Activated naive CD8-positive, alpha-beta T cell treated with anti-CD3 and anti-CD28 coated beads, Interleukin-2, amount 10 ng/mL, durations not matched to agents 7 days and 5 days (primary cell): ENCODE data around the gene COL23A1. TPM values are rescaled to one million over a fixed set of nuclear protein-coding genes. Genes with fewer than 3 reads are reported as not detected.
A peak's percentile ranks its signal among the peaks of the same experiment; 100 is the strongest.
"Not testable (repeated sequence)": the region's sequence is repeated elsewhere in the genome, so short reads cannot be mapped to it uniquely, and the experiment has no call there.

Source experiments
- ATAC-seq: fragments of 150-1000 bp; cut with Tn5 transposase; one replicate; pipeline ENCODE4 v1.10.0; 2021; ENCODE audit warnings: low read depth, moderate library complexity
- POLR2A ChIA-PET: fragments of 350-600 bp; sonication (Branson Sonifier 250); formaldehyde crosslinking; loops from one replicate; lab custom pipeline; 2021; ENCODE audit warnings: antibody characterized with exemption; lab: Charles Lee
- DNase-seq: peaks from one replicate; pipeline ENCODE4 v3.0.0; 2021
- H3K27ac Mint-ChIP-seq: one replicate; pipeline ENCODE4 v1.8.0; 2022; ENCODE audit warnings: mild to moderate bottlenecking, mixed read lengths
- H3K27me3 Mint-ChIP-seq: one replicate; pipeline ENCODE4 v1.8.0; 2022; ENCODE audit warnings: mild to moderate bottlenecking, moderate library complexity, mixed read lengths
- H3K36me3 Mint-ChIP-seq: one replicate; pipeline ENCODE4 v1.8.0; 2021; ENCODE audit warnings: mild to moderate bottlenecking, mixed read lengths
- H3K4me1 Mint-ChIP-seq: one replicate; pipeline ENCODE4 v1.8.0; 2021; ENCODE audit warnings: mixed read lengths
- H3K4me3 Mint-ChIP-seq: one replicate; pipeline ENCODE4 v1.8.0; 2022; ENCODE audit warnings: mild to moderate bottlenecking, moderate library complexity, mixed read lengths
- H3K9me3 Mint-ChIP-seq: one replicate; pipeline ENCODE4 v1.8.0; 2021; ENCODE audit warnings: mixed read lengths
- total RNA-seq, 2 experiments: library from RNA; stranded (reverse); gene quantifications; one replicate each; pipeline ENCODE4 v1.2.3, GENCODE V29; 2021

The COL23A1 gene
- total RNA-seq, 2 experiments from 2014 or later = 0.60 to 0.83 TPM

- POLR2A ChIA-PET = no interaction called here
- no peak for ATAC-seq
- H3K9me3 Mint-ChIP-seq = no peaks in the 10 kb centered on the region
- peaks cover 14% of the 10 kb centered on the region for H3K4me1 Mint-ChIP-seq
- H3K4me3 Mint-ChIP-seq = no peak overlapping the region
- no peak for DNase-seq
- peaks cover 3% of the 10 kb centered on the region for H3K27me3 Mint-ChIP-seq
- H3K36me3 Mint-ChIP-seq = peaks cover 13% of the 10 kb centered on the region
- H3K27ac Mint-ChIP-seq = no peak overlapping the region
Observed at GRCh38 chr5:178201221-178201926, 388.8 kb downstream of the COL23A1 start.

DNA sequence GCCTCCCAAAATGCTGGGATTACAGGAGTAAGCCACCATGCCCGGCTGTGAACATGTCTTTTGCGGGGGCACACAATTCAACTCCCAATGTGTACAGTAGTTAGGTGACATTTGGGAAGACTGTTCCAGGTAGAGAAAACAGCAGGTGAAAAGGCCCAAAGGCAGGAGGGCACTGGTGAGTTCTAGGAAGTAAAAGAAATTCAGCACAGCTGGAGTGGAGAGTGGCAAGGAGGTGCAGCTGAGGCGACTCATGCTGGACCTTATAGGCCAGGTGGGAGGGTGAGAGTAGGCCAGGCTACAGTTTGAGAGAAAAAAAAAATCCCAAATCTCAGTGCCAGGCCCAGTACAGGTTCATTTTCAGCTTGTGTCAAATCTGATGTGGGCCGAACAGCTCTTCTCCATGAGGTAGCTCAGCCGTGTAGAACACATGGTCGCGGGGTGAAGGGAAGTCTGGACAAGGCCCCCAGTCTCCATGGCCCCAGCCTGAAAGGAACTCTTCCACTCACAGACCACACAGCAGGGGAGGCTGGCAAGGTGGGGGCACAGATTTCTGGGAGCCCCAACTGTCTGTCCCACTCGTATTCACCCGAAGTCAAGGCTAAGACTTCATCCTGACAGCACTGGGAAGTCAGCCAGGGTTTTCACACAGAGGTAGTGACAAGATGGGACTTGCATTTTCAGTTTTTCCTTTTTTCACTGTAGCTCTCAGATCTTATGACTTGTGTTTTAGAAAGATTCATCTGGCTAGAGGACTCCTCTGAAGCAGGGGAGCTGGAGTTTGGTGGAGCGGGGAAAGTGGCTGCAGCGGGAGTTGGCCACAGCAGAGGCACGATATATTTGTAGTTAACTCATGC is 390.4 kb downstream of the COL23A1 start:
- Mint-ChIP-seq H3K9me3 (no peaks in the 10 kb centered on the region), H3K27me3 (peaks cover 5% of the 10 kb centered on the region), H3K36me3 (peaks cover 2% of the 10 kb centered on the region), H3K4me3 (no peak overlapping the region), H3K4me1 (peaks cover 9% of the 10 kb centered on the region), H3K27ac (no peak overlapping the region)
- no peak for ATAC-seq
- POLR2A ChIA-PET = no interaction called here
- DNase-seq = no peak

DNA sequence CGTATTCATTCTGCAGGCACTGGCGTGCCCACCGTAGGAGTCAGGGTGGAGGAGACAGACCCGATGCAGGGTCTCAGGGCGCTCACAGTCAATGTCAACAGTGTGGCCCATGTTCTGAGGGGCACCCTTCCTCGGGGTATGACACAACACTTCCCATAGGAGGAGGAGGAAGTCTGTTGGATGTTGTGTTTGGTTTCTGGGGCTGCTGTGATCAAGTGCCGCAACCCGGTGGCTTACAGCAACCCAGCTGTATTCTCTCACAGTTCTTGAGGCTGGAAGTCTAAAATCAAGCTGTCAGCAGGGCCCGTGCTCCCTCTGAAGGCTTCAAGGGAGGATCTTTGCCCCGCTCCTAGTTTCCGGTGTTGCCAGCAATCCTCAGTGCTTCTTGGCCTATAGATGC is 391.5 kb downstream of the COL23A1 start:
- H3K4me3 Mint-ChIP-seq = no peak overlapping the region
- H3K36me3 Mint-ChIP-seq = no peaks in the 10 kb centered on the region
- no peak for ATAC-seq
- POLR2A ChIA-PET = no interaction called here
- H3K27ac Mint-ChIP-seq = no peak overlapping the region
- no peaks in the 10 kb centered on the region for H3K9me3 Mint-ChIP-seq
- H3K4me1 Mint-ChIP-seq = peaks cover 15% of the 10 kb centered on the region
- H3K27me3 Mint-ChIP-seq = peaks cover 6% of the 10 kb centered on the region
- no peak for DNase-seq

GRCh38 chr5:178198151-178198550 is 392.0 kb downstream of the COL23A1 start:
- H3K9me3 Mint-ChIP-seq, H3K4me3 Mint-ChIP-seq, H3K36me3 Mint-ChIP-seq, ATAC-seq, DNase-seq, POLR2A ChIA-PET, H3K27ac Mint-ChIP-seq: not testable (repeated sequence)
- peaks cover 11% of the 10 kb centered on the region for H3K27me3 Mint-ChIP-seq
- peaks cover 19% of the 10 kb centered on the region for H3K4me1 Mint-ChIP-seq

- Mint-ChIP-seq H3K36me3 (peaks cover 4% of the 10 kb centered on the region), H3K27ac (no peak overlapping the region), H3K4me3 (no peak overlapping the region), H3K9me3 (no peaks in the 10 kb centered on the region), H3K4me1 (peaks cover 21% of the 10 kb centered on the region), H3K27me3 (peaks cover 13% of the 10 kb centered on the region)
- POLR2A ChIA-PET = interaction anchor here (0.5 to 1.1 kb wide), 2 partner anchors 17 to 1515 kb away, joined by 3 read pairs; no protein-coding TSS in a partner anchor
- no peak for ATAC-seq
- no peak for DNase-seq
Observed at GRCh38 chr5:178196986-178197385, 393.2 kb downstream of the COL23A1 start.

GRCh38 chr5:178196281-178196812 is 393.8 kb downstream of the COL23A1 start:
- H3K9me3 Mint-ChIP-seq = no peaks in the 10 kb centered on the region
- no peak for DNase-seq
- POLR2A ChIA-PET = interaction anchor here (0.7 kb wide), 1 partner anchor 8 kb away, joined by 3 read pairs; the partner anchor contains the start of gene HNRNPAB
- H3K4me3 Mint-ChIP-seq = no peak overlapping the region
- peaks cover 16% of the 10 kb centered on the region for H3K4me1 Mint-ChIP-seq
- ATAC-seq = no peak
- H3K27me3 Mint-ChIP-seq = peaks cover 16% of the 10 kb centered on the region
- no peak overlapping the region for H3K27ac Mint-ChIP-seq
- H3K36me3 Mint-ChIP-seq = peaks cover 4% of the 10 kb centered on the region

- DNase-seq (no peak), ATAC-seq (peak; percentile 75)
- H3K27ac Mint-ChIP-seq = no peak overlapping the region
- H3K9me3 Mint-ChIP-seq = no peaks in the 10 kb centered on the region
- peaks cover 16% of the 10 kb centered on the region for H3K4me1 Mint-ChIP-seq
- POLR2A ChIA-PET = interaction anchor here (0.7 to 1.4 kb wide), 2 partner anchors 10 to 11 kb away, joined by 3 to 9 read pairs; partner anchors contain the start of gene HNRNPAB
- H3K27me3 Mint-ChIP-seq = peaks cover 26% of the 10 kb centered on the region
- peak overlapping the region; percentile 18 for H3K4me3 Mint-ChIP-seq
- H3K36me3 Mint-ChIP-seq = peaks cover 4% of the 10 kb centered on the region
Observed at GRCh38 chr5:178194026-178194425, 396.2 kb downstream of the COL23A1 start.

DNA sequence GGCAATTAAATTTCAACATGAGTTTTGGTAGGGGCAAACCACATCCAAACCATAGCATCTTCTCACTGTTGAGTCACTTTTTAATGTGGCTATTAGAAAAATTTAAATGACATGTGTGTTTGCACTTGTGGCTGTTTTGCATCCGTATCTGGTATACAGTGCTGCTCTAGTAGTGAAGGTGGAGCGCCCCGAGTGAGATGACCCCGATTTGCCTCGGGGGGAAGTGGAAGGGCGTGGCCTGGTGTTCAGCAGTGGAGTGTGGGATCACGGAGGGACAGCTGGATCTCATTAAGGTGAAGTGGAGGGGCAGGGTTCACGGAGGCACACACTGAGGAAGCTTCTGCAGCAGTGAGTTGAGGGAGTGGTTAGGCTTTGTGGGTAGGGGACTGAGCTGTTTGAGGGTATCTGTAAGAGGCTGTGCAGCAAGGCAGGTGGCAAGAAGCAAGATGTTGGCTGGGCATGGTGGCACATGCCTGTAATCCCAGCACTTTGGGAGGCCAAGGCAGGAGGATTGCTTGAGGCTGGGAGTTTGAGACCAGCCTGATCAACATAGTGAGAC is 396.9 kb downstream of the COL23A1 start:
- peaks cover 4% of the 10 kb centered on the region for H3K36me3 Mint-ChIP-seq
- POLR2A ChIA-PET = interaction anchor here (0.7 to 1.4 kb wide), 2 partner anchors 11 kb away, joined by 3 to 9 read pairs; partner anchors contain the start of gene HNRNPAB
- no peaks in the 10 kb centered on the region for H3K9me3 Mint-ChIP-seq
- peak overlapping the region; percentile 22 for H3K27ac Mint-ChIP-seq
- peaks cover 30% of the 10 kb centered on the region for H3K27me3 Mint-ChIP-seq
- DNase-seq = no peak
- peaks cover 16% of the 10 kb centered on the region for H3K4me1 Mint-ChIP-seq
- H3K4me3 Mint-ChIP-seq = peak overlapping the region; percentile 25
- no peak for ATAC-seq

DNA sequence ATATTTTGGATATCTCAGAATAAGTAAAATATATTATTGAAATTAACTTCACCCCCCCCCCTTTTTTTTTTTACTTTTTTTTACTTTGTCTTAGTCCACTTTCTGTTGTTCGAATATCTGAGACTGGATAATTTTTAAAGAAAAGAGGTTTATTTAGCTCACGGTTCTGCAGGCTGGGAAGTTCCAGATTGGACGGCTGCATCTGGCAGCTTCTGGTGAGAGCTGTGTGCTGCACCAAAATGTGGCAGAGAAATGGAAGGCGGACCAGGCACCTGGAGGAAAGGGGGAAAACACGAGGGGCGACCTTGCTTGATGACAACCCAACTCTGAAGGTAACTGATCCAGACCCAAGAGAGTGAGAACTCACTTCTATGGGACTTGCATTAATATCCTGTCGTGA is 397.4 kb downstream of the COL23A1 start:
- DNase-seq (no peak), ATAC-seq (no peak)
- peaks cover 30% of the 10 kb centered on the region for H3K27me3 Mint-ChIP-seq
- no peak overlapping the region for H3K27ac Mint-ChIP-seq
- no peaks in the 10 kb centered on the region for H3K9me3 Mint-ChIP-seq
- POLR2A ChIA-PET = no interaction called here
- no peak overlapping the region for H3K4me3 Mint-ChIP-seq
- peaks cover 16% of the 10 kb centered on the region for H3K4me1 Mint-ChIP-seq
- H3K36me3 Mint-ChIP-seq = peaks cover 4% of the 10 kb centered on the region

GRCh38 chr5:178192244-178192643 is 397.9 kb downstream of the COL23A1 start:
- Mint-ChIP-seq H3K36me3 (peaks cover 4% of the 10 kb centered on the region), H3K27ac (no peak overlapping the region), H3K4me3 (no peak overlapping the region), H3K4me1 (peaks cover 16% of the 10 kb centered on the region), H3K27me3 (peaks cover 30% of the 10 kb centered on the region), H3K9me3 (no peaks in the 10 kb centered on the region)
- POLR2A ChIA-PET = no interaction called here
- ATAC-seq = no peak
- no peak for DNase-seq

GRCh38 chr5:178191661-178192060 is 398.5 kb downstream of the COL23A1 start:
- H3K27me3 Mint-ChIP-seq = peaks cover 30% of the 10 kb centered on the region
- DNase-seq (no peak), ATAC-seq (no peak)
- peaks cover 16% of the 10 kb centered on the region for H3K4me1 Mint-ChIP-seq
- H3K9me3 Mint-ChIP-seq = no peaks in the 10 kb centered on the region
- H3K36me3 Mint-ChIP-seq = peaks cover 4% of the 10 kb centered on the region
- no peak overlapping the region for H3K27ac Mint-ChIP-seq
- POLR2A ChIA-PET = no interaction called here
- no peak overlapping the region for H3K4me3 Mint-ChIP-seq

DNA sequence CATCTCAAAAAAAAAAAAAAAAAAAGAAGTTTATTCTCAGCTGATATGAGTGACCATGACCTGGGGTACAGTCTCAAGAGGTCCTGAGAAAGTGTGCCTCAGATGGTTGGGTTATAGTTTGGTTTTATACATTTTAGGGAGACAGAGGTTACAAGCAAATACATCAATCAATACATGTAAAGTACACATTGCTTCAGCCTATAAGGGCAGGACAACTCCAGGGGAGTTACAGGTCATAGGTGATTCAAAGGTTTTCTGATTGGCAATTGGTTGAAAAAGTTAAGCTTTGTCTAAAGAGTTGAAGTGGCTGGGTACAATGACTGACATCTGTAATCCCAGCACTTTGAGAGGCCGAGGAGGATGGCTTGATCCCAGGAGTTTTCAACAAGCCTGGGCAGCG is 400.8 kb downstream of the COL23A1 start:
- H3K36me3 Mint-ChIP-seq = peaks cover 4% of the 10 kb centered on the region
- POLR2A ChIA-PET = interaction anchor here (0.7 to 1.2 kb wide), 2 partner anchors 15 to 1850 kb away, joined by 3 to 5 read pairs; partner anchors contain the start of gene HNRNPAB
- DNase-seq (no peak), ATAC-seq (no peak)
- peaks cover 24% of the 10 kb centered on the region for H3K27me3 Mint-ChIP-seq
- no peak overlapping the region for H3K27ac Mint-ChIP-seq
- no peaks in the 10 kb centered on the region for H3K9me3 Mint-ChIP-seq
- no peak overlapping the region for H3K4me3 Mint-ChIP-seq
- H3K4me1 Mint-ChIP-seq = peaks cover 15% of the 10 kb centered on the region
